HG02870 (cell line): ENCODE data around the gene PLTP.

Experiments
- ATAC-seq: cut with Tn5 transposase; IDR thresholded peaks from one replicate; pipeline ENCODE4 v1.9.1; 2021; ENCODE audit warnings: mild to moderate bottlenecking, moderate library complexity; ENCODE audit not compliant: unreplicated experiment

Gene PLTP

GRCh38 chr20:45921337-45922189 lies 9.6 kb upstream of the PLTP start:
- no peak for ATAC-seq

- ATAC-seq = no peak
Observed at GRCh38 chr20:45920462-45921336, 8.7 kb upstream of the PLTP start.

DNA sequence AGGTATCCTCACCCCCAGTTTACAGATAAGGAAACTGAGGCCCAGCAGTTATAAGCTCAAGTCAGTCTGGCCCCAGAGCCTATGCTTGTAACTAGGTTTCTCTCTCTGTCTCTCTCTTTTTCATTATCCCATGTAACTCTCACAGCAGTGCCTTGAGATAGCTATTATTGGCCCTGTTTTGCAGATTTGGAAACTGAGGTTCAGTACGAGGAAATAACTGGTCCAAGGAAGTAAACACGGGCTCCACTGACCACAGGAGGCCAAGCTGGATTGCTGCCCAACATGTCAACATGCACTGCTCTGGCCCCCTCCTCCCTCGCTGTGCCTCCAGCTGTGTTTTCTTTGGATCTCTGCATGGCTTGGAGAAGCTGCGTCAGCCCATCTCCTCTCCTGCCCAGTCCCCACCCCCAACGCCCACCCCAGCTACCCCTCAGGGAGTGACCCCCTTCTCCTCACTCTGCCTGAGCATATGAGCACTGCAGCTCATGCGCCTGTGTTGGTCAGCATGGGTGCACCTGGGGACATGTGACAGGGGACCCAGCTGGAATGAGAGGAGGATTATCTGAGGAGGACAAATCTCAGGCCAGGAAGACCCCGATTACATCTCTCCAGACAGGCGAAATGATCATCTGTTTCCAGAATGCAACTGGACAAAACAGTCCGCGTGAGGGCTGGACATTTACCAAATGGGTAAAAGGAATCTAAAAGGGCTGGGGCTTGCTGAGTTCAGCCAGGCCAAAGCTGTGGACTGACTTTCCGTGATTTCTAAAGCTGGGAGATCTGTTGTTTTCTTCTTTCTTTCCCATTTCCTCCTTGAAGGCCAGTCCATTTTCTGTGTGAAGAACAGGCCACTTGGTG lies 7.8 kb upstream of the PLTP start:
- no peak for ATAC-seq

DNA sequence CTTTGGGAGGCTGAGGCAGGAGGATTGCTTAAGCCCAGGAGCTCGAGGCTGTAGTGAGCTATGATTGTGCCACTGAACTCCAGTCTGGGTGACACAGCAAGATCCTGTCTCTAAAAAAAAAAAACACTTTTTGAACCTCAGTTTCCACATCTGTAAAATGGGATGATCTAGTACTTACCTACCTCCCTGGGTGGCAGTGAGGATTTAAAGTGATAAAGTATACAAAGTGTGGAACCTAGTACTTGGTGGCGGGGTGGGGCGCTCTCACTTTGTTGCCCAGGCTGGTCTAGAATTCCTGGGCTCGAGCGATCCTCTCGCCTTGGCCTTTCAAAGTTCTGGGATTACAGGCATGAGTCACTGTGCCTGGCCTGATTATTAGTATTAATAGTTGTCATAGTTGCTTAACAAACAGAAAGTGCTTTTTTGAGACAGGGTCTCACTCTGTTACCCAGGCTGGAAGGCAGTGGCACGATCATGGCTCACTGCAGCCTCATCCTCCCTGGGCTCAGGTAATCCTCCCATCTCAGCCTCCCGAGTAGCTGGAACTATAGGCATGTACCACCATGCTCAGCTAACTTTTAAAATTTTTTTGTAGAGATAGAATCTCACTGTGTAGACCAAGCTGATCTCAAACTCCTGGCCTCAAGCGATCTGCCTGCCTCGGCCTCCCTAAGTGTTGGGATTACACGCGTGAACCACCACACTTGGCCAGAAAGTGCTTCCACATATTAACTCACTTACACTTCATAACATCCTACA lies 7.0 kb upstream of the PLTP start:
- no peak for ATAC-seq

- no peak for ATAC-seq
Observed at GRCh38 chr20:45918182-45918737, 6.3 kb upstream of the PLTP start.

- no peak for ATAC-seq
Observed at GRCh38 chr20:45917790-45918141, 5.8 kb upstream of the PLTP start.

- ATAC-seq = no peak
Observed at GRCh38 chr20:45913116-45913515, 1.2 kb upstream of the PLTP start.

GRCh38 chr20:45912344-45912682 lies 358 bp upstream of the PLTP start:
- no peak for ATAC-seq

GRCh38 chr20:45910670-45911485 lies 1.1 kb downstream of the PLTP start:
- ATAC-seq = peak; percentile 89

DNA sequence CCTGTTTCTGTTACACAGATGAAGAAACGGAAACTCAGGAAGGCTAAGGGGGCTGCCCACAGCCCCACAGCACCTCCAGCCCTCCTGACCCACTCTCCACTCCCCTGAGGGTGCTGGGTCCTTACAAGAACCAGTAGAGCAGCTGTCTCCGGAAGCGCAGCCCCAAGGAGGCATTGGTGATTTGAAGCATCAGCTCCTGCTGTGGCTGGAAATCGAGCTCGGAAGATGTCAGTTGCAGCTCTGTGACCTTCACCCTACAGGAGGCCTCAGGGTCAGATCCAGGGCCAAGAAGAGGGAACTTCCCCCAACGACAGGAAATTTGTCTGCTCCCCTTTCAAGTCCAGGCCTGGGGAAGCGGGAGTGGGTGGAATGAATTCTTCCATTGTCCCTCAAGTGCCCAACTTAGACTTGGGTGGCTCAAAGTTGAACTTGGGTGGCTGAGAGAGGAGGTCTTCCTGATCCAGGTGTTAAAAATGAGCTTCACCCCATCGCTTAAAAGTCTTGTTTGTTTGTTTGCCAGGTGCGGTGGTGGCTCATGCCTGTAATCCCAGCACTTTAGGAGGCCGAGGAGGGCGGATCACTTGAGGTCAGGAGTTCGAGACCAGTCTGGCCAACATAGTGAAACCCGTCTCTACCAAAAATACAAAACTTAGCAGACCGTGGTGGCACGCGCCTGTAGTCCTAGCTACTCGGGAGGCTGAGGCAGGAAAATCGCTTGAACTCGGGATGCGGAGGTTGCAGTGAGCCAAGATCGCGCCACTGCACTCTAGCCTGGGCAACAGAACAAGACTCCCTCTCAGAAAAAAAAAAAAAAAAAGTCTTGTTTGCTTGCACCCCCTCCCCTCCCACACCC lies 1.9 kb downstream of the PLTP start:
- ATAC-seq = no peak

GRCh38 chr20:45909336-45909808 lies 2.6 kb downstream of the PLTP start:
- no peak for ATAC-seq

DNA sequence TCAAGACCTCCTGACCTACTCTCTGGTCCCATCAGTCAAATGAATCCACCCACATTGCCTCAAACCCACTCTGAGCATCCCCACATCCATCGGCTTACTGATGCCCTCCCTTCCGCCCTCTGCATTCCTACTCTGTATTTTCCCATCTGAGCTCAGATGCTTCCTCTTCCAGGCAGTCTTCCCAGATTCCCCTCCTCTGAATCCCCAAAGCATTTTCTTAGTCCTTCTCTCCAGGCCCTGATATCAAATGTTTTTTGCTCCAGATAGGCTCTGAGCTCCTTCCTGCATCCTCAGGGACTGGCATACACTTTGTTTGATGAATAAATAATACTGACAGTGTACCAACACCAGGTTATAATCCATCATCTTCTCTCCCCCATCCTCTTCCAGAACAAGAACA lies 3.9 kb downstream of the PLTP start:
- ATAC-seq = no peak

DNA sequence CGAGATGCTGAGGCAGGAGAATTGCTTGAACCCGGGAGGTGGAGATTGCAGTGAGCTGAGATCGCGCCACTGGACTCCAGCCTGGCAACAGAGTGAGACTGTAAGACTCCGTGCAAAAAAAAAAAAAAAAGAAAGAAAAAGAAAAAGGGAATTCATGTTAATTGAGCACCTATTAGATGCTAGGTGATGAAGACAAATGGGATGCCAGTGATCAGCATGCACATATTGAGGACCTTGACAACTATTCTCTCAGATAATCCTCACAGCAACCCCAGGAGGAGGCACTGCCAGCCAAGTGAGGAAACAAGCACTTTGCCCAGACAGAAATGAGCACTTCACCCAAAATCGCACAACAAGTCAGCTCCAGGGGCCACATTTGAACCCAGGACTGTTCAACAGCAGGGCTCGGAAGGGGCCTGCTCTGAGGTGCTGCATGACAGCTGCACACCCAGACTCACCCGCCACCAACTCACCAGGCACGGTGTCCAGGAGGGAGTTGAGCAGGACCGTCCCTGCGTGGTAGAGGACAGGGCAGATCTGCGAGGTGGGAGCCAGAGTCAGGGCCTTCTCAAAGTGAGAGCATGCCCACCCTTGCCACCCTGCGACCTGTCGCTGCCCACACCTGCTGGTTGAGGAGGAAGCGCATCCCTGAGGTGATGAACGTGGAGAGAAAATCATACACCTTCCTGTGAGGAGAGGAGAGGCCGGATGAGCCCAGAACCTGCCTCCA lies 4.6 kb downstream of the PLTP start:
- ATAC-seq = no peak

- no peak for ATAC-seq
Observed at GRCh38 chr20:45905505-45906079, 6.4 kb downstream of the PLTP start.

- no peak for ATAC-seq
Observed at GRCh38 chr20:45904583-45905504, 7.1 kb downstream of the PLTP start.

DNA sequence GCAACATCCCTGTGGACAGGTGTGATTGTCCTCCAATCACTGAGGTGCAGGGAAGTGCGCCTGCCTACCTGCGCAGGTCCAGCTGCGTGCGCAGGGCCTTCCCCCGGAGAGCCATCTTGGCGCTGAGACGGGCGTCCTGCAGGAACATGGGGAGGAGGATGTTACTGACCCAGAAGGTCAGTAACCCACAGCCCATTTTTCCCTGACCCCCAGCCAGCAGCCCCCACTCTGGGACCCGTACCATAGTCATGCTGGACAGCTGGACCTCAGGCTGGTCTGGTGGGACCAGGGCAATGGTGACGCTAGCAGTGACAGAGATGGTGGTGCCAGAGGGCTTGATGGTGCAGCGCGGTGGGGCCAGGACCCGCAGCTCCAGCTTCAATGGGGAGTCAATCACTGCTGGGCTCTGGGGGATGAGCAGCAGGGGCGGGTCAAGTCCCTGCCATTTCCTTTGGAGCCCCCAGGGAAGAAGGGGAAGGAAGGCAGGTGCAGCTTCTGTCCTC lies 9.7 kb downstream of the PLTP start:
- ATAC-seq = no peak
